GM18505 (cell line): ENCODE results near the gene NCOA6.

Experiments used
- ATAC-seq: cut with Tn5 transposase; IDR thresholded peaks from one replicate; pipeline ENCODE4 v1.9.1; 2021; ENCODE audit not compliant: unreplicated experiment
- POLR2A ChIP-seq: IDR thresholded peaks from 4 replicates; pipeline ENCODE4 v1.6.1; 2011; ENCODE audit warnings: borderline replicate concordance; ENCODE audit not compliant: insufficient read depth, insufficient read length; ENCODE audit errors: extremely low read depth

NCOA6 gene

GRCh38 chr20:34825530-34826362 lies at the start of gene NCOA6:
TSS of gene NCOA6 (minus strand) at chr20:34825651. CDS start at chr20:34782355, 43,296 bp downstream.
- peak; percentile 35 for TF ChIP-seq POLR2A

GRCh38 chr20:34874094-34874654 lies 48.7 kb upstream of the NCOA6 start:
- no peak for ATAC-seq
- TF ChIP-seq POLR2A = no peak

More at GRCh38 chr20:34825530-34826362, at the start of gene NCOA6:
- ATAC-seq = peak; percentile 60

DNA sequence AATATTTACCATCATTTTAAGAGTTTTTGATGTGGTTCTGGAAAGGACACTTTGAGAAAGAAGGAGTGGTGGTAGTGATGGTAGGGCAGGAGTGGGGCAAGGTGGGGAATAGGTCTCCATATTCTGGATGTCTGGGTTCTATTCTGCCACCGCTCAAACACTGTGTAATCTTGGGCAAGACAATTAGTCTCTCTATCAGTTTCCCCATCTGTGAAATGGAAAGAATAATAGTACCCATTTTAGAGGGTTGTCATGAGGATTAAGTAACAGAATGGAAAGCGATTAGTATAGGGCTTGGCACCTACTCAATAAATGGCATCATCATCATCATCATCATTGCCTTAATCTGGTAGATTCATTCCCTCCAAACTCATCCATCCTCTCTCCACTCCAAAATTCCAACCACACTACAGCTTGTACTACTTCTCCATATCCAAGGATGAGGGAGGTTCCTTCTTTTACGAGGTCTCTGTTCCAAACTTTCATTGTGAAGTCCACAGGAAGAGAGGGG lies 48.2 kb upstream of the NCOA6 start:
- TF ChIP-seq POLR2A = no peak
- no peak for ATAC-seq

DNA sequence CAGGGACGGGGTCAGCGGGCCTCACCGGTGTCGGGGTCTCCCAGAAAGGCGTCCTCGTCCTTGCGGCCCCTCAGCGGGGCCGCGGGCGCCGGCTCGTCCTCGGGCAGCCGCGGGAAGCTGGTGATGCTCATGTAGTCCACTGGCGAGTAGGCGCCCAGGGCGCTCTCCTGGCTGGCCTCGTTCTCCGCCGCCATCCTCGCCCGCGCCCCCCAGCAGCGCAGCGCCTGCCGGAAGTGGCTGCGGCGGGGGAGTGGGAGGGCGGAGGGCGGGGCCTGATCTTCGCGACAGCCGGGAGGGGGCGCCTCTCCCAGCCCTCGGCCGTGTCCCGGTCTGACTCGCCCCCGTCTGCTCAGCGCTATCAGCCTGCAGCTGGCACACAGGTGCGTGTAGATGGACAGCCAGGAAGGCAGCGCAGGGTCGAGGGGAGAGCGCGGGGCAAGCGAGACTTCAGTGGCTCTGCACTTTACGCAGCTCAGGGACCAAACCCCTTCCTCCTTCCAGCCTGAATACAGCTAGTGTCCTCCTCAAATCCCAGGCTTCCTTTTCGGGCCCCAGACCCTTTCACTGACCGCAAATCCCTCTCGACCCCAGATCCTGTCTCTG lies 47.3 kb upstream of the NCOA6 start, which contains the start of gene GGT7:
Gene GGT7 (minus strand): TSS at position 235 of the 603 bp plus-strand sequence. CDS start 41 bp downstream, at position 194.
- ATAC-seq = peak; percentile 45
- TF ChIP-seq POLR2A = peak; percentile 69

- ATAC-seq = no peak
- no peak for TF ChIP-seq POLR2A
Observed at GRCh38 chr20:34871966-34872621, 46.6 kb upstream of the NCOA6 start.

DNA sequence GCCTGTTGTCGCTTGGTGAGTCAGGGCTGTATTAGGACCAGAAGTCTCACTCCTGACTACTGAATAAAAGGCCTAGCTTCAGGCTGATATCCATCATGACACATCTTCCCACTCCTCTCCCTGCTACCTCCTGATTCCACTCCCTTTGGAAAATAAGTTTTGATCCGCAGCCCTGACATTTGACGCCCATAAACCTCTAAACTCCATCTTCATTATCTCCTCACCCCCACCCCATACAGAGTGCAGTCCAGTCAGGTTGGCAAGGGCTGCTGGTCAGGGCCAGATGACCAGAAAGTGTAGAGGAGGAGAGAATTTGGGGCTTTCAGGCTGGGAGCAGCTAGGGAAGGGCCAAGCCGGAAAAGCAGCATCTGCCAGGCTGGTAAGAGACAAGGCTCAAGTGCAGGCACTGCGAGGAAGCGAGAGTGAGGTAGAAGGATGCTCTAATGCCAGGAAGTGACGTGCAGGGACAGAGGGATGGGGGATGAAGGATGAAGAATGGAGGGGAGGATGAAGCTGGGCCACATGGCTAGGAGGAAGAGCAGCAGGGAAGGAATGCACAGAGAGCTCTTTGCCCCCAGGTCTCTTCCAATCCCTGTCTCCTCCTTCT lies 46.0 kb upstream of the NCOA6 start:
- ATAC-seq = no peak
- no peak for TF ChIP-seq POLR2A

DNA sequence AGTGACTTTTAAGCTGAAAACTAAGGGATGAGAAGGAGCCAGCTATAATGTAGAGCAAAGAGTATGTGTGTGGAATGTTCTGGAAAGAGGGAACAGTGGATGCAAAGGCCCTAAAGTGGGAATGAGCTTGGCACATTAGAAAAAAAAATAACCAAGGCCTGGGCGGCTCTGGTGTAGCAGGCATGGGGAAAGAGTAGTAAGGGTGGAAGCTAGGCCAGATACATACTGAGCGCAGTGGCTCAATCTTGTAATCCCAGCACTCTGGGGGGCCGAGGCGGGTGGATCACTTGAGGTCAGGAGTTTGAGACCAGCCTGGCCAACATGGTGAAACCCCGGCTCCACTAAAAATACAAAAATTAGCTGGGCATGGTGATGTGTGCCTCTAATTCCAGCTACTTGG lies 38.8 kb upstream of the NCOA6 start:
- ATAC-seq = no peak
- TF ChIP-seq POLR2A = no peak

- no peak for ATAC-seq
- no peak for TF ChIP-seq POLR2A
Observed at GRCh38 chr20:34863421-34863965, 38.0 kb upstream of the NCOA6 start.

DNA sequence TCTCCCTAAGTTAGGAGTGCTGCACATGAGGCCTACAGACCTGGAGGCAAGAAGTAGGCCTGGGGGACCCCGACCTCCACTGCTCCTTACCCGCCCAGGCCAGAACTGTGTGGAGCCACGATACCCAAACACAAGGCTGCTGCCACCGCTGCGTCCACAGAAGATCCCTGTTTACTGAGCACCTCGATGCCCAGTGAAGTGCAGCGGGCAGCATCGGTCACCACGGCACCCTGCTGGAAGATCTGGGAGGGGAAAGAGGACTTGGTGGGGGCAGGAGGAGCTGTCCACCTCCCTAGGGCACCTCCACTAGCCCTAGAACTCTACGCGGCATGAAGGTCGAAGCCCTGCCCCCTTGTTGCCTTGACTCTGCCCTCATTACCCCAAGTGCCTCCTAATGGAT lies 37.3 kb upstream of the NCOA6 start:
- no peak for TF ChIP-seq POLR2A
- no peak for ATAC-seq

GRCh38 chr20:34861386-34862084 lies 36.1 kb upstream of the NCOA6 start:
- no peak for TF ChIP-seq POLR2A
- ATAC-seq = no peak

DNA sequence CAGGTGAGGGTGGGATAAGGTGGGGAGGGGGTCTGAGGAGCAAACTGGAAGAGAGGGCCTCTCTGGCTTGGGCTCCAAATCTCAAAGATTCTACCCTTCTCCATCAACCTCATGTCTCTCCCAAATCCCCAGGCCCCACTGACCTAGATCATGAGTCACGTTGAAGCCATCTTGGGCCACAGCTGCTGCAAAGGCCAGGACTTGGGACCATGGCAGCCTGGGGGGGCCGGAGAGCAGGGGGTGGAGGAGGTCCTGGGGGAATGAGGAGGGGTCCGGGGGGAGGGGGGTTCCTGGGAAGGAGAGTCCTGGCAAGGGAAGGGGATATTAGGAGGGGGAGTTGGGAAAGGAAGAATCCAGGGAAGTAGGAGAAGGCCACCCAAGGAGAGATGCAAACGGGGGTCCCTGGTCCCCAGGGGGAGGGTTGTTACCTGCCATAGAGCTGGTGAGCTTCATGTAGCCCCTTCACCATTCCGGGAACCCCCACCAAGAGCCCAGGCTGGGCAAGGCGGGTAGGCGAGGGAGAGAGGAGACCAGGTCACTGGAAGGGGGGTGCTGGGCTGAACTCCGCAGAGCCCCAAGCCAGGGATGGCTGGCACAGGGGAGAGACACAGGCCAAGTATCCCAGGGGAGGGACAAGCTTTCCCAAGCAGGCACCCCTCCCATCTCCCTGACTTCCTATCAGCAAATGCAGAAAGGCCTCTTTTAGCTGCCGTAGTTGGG lies 34.5 kb upstream of the NCOA6 start:
- no peak for TF ChIP-seq POLR2A
- ATAC-seq = no peak
